HG02840 (cell line): ENCODE data around the gene TTYH2.

Source experiments
- ATAC-seq: cut with Tn5 transposase; IDR thresholded peaks from one replicate; pipeline ENCODE4 v1.9.1; 2021; ENCODE audit warnings: mild to moderate bottlenecking, moderate library complexity, moderate number of reproducible peaks; ENCODE audit not compliant: unreplicated experiment, low FRiP score

The TTYH2 gene

GRCh38 chr17:74231928-74232907 lies 18.8 kb downstream of the TTYH2 start:
- no peak for ATAC-seq

- no peak for ATAC-seq
Measured at GRCh38 chr17:74233937-74234336, 20.6 kb downstream of the TTYH2 start.

GRCh38 chr17:74234486-74234885 lies 21.1 kb downstream of the TTYH2 start:
- no peak for ATAC-seq

GRCh38 chr17:74235040-74235581 lies 21.7 kb downstream of the TTYH2 start:
- ATAC-seq, result no peak

GRCh38 chr17:74235911-74236371 lies 22.6 kb downstream of the TTYH2 start:
- ATAC-seq, result no peak

GRCh38 chr17:74237321-74237720 lies 23.9 kb downstream of the TTYH2 start:
- ATAC-seq, result no peak

GRCh38 chr17:74239172-74239571 lies 25.8 kb downstream of the TTYH2 start:
- ATAC-seq, result no peak

- ATAC-seq, result no peak
Measured at GRCh38 chr17:74240618-74241205, 27.3 kb downstream of the TTYH2 start.

- ATAC-seq, result no peak
Measured at GRCh38 chr17:74241431-74241830, 28.1 kb downstream of the TTYH2 start.

- ATAC-seq, result no peak
Measured at GRCh38 chr17:74241847-74242246, 28.5 kb downstream of the TTYH2 start.

GRCh38 chr17:74243013-74243755 lies 29.8 kb downstream of the TTYH2 start:
- ATAC-seq, result no peak

- ATAC-seq, result no peak
Measured at GRCh38 chr17:74244128-74244527, 30.8 kb downstream of the TTYH2 start.

GRCh38 chr17:74244548-74244947 lies 31.2 kb downstream of the TTYH2 start:
- ATAC-seq, result no peak

- no peak for ATAC-seq
Measured at GRCh38 chr17:74245145-74245831, 31.9 kb downstream of the TTYH2 start.

GRCh38 chr17:74245871-74246270 lies 32.5 kb downstream of the TTYH2 start:
- ATAC-seq, result no peak

GRCh38 chr17:74249590-74250270 lies 36.4 kb downstream of the TTYH2 start:
- ATAC-seq, result no peak

- no peak for ATAC-seq
Measured at GRCh38 chr17:74250324-74250995, 37.1 kb downstream of the TTYH2 start.

GRCh38 chr17:74251051-74251450 lies 37.7 kb downstream of the TTYH2 start:
- no peak for ATAC-seq

GRCh38 chr17:74251569-74251968 lies 38.2 kb downstream of the TTYH2 start:
- no peak for ATAC-seq
